A673 (cell line): ENCODE measurements around the gene KPNA5. TPM values are rescaled to one million over a fixed set of nuclear protein-coding genes. Genes with fewer than 3 reads are reported as not detected.
"Not testable (repeated sequence)": the region's sequence is repeated elsewhere in the genome, so short reads cannot be mapped to it uniquely, and the experiment has no call there.

Source experiments
- BruUV-seq: library from RNA; stranded (reverse); fragments of 400-500 nt; replicated peaks from 2 replicates; lab custom pipeline; 2021; lab: Mats Ljungman, UMichigan
- CTCF ChIA-PET: fragments of 300-600 bp; sonication (Branson Sonifier 250); formaldehyde crosslinking; loops from one replicate; lab custom pipeline; 2022; ENCODE audit warnings: antibody characterized with exemption; lab: Charles Lee
- POLR2A ChIA-PET: fragments of 300-600 bp; sonication (Branson Sonifier 250); formaldehyde crosslinking; loops from one replicate; lab custom pipeline; 2022; ENCODE audit warnings: antibody characterized with exemption; ENCODE audit not compliant: low non-redundant PET; lab: Charles Lee
- DNase-seq: peaks from one replicate; pipeline ENCODE4 v3.0.0-alpha.2; 2015; ENCODE audit warnings: low spot score
- H3K27ac ChIP-seq: fragments of 200-600 bp; sonication (generic); 2 replicates; pipeline ENCODE4 v1.5.1; 2016; ENCODE audit warnings: mixed run types, low read depth, mild to moderate bottlenecking, mixed read lengths, antibody characterized with exemption, low read length; ENCODE audit not compliant: poor library complexity, severe bottlenecking
- H3K27me3 ChIP-seq: fragments of 200-600 bp; sonication (generic); replicated peaks from 2 replicates; pipeline ENCODE4 v1.6.1; 2017; ENCODE audit warnings: mixed run types, low read depth, mild to moderate bottlenecking, mixed read lengths, antibody characterized with exemption, low read length; ENCODE audit not compliant: insufficient read depth, poor library complexity
- H3K36me3 ChIP-seq: fragments of 200-600 bp; sonication (generic); 2 replicates; pipeline ENCODE4 v1.6.1; 2016; ENCODE audit warnings: mixed run types, mild to moderate bottlenecking, mixed read lengths, antibody characterized with exemption, low read length; ENCODE audit not compliant: insufficient read depth, poor library complexity, severe bottlenecking
- H3K4me1 ChIP-seq: fragments of 200-600 bp; sonication (generic); 2 replicates; pipeline ENCODE4 v1.6.1; 2017; ENCODE audit warnings: mixed run types, mild to moderate bottlenecking, mixed read lengths, antibody characterized with exemption, low read length; ENCODE audit not compliant: insufficient read depth, poor library complexity, severe bottlenecking
- H3K4me3 ChIP-seq: fragments of 200-600 bp; sonication (generic); 2 replicates; pipeline ENCODE4 v1.5.1; 2016; ENCODE audit warnings: low read depth, mixed run types, mild to moderate bottlenecking, mixed read lengths, low read length; ENCODE audit not compliant: poor library complexity, severe bottlenecking
- H3K9me3 ChIP-seq: fragments of 200-600 bp; sonication (generic); 2 replicates; pipeline ENCODE4 v1.6.1; 2016; ENCODE audit warnings: mixed run types, low read depth, mild to moderate bottlenecking, mixed read lengths, antibody characterized with exemption, low read length; ENCODE audit not compliant: poor library complexity, severe bottlenecking
- EZH2 ChIP-seq: fragments of 200-600 bp; sonication (generic); IDR thresholded peaks from 2 replicates; pipeline ENCODE4 v1.6.1; 2017; ENCODE audit warnings: borderline replicate concordance, low read depth, mild to moderate bottlenecking, mixed read lengths, antibody characterized with exemption, low read length; ENCODE audit not compliant: poor library complexity, severe bottlenecking
- intact Hi-C: fragments of 100-400 bp; cut with micrococcal nuclease; formaldehyde crosslinking; loops from one replicate; pipeline ENCODE4 v1.10.0; 2022; ENCODE audit not compliant: unreplicated experiment
- total RNA-seq: library from RNA; stranded (reverse); gene quantifications from 2 replicates; pipeline ENCODE4 v1.2.3, GENCODE V29; 2021
- TF ChIP-seq, protein P1 (sequence below): fragments of 300-800, 200-600 bp; sonication (generic); conservative IDR thresholded peaks from 2 replicates; pipeline ENCODE4 v1.5.1; 2017; ENCODE audit warnings: low read depth, mild to moderate bottlenecking, antibody characterized with exemption, low read length, moderate library complexity, mixed read lengths

Gene KPNA5
- total RNA-seq, 1 experiment from 2014 or later, result 19.4 TPM

DNA sequence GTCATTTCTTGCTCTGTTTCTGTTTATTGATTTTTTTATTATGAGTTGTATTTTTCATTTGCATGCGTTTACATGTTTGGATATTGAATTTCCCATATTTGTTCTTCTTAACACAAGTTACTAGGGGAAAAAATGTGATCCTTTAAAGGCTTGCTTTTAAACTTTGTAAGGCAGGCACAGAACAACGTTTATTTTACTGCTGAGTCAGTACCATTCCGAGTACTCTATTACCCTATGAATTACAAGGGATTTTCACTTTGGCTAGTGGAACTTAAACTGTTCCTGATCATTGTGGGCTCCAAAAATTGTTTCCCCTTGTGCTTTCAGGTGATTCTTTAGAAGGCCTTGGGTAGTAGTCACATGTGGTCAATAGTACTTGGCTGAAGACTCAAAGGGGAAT is 56.0 kb downstream of the KPNA5 start:
- Histone ChIP-seq H3K27ac (no peak overlapping the region), H3K9me3 (peaks cover 21% of the 10 kb centered on the region), H3K4me3 (no peak overlapping the region), H3K36me3 (peaks cover 14% of the 10 kb centered on the region), H3K27me3 (no peaks in the 10 kb centered on the region), H3K4me1 (peaks cover 8% of the 10 kb centered on the region)
- no TSS peak for BruUV-seq
- DNase-seq, result no peak
- TF ChIP-seq, protein P1, sequence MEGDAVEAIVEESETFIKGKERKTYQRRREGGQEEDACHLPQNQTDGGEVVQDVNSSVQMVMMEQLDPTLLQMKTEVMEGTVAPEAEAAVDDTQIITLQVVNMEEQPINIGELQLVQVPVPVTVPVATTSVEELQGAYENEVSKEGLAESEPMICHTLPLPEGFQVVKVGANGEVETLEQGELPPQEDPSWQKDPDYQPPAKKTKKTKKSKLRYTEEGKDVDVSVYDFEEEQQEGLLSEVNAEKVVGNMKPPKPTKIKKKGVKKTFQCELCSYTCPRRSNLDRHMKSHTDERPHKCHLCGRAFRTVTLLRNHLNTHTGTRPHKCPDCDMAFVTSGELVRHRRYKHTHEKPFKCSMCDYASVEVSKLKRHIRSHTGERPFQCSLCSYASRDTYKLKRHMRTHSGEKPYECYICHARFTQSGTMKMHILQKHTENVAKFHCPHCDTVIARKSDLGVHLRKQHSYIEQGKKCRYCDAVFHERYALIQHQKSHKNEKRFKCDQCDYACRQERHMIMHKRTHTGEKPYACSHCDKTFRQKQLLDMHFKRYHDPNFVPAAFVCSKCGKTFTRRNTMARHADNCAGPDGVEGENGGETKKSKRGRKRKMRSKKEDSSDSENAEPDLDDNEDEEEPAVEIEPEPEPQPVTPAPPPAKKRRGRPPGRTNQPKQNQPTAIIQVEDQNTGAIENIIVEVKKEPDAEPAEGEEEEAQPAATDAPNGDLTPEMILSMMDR, result no peak
- TF ChIP-seq EZH2, result no peak
- intact Hi-C loops, result no loop called here
- ChIA-PET CTCF (no interaction called here), POLR2A (no interaction called here)

DNA sequence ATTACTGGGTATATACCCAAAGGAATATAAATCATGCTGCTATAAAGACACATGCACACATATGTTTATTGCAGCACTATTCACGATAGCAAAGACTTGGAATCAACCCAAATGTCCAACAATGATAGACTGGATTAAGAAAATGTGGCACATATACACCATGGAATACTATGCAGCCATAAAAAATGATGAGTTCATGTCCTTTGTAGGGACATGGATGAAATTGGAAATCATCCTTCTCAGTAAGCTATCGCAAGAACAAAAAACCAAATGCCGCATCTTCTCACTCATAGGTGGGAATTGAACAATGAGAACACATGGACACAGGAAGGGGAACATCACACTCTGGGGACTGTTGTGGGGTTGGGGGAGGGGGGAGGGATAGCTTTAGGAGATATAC is 59.5 kb downstream of the KPNA5 start:
- DNase-seq, CTCF ChIA-PET, H3K4me3 ChIP-seq, POLR2A ChIA-PET, H3K4me1 ChIP-seq, H3K36me3 ChIP-seq, H3K27ac ChIP-seq, BruUV-seq, intact Hi-C loops, H3K27me3 ChIP-seq: not testable (repeated sequence)
- H3K9me3 ChIP-seq, result peaks cover 23% of the 10 kb centered on the region

DNA sequence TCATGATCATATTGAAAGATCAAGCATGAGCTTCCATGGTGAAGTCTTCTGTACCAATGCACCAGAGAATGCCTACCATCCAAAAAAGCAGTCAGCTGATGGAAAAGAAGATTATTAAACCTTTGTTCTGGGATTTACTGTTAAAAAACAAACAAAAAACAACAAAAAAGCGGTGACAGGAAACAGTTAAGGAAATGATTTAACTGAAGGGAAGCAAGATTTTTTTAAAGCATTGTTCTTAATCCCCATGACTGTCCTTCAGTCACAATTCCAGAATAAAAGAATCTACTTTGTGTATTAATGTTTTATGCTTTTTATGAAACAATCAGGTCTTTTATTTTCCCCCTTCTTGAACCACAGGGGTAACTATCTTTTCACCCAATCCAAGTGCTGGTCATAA is 60.6 kb downstream of the KPNA5 start:
- Histone ChIP-seq H3K9me3 (peaks cover 18% of the 10 kb centered on the region), H3K4me3 (no peak overlapping the region), H3K27me3 (no peaks in the 10 kb centered on the region), H3K36me3 (peaks cover 3% of the 10 kb centered on the region), H3K27ac (no peak overlapping the region), H3K4me1 (peaks cover 9% of the 10 kb centered on the region)
- POLR2A ChIA-PET, result no interaction called here
- CTCF ChIA-PET, result no interaction called here
- peak; percentile 82 for DNase-seq
- intact Hi-C loops, result no loop called here
- TF ChIP-seq, protein P1, result no peak
- TF ChIP-seq EZH2, result no peak
- BruUV-seq, result no TSS peak

DNA sequence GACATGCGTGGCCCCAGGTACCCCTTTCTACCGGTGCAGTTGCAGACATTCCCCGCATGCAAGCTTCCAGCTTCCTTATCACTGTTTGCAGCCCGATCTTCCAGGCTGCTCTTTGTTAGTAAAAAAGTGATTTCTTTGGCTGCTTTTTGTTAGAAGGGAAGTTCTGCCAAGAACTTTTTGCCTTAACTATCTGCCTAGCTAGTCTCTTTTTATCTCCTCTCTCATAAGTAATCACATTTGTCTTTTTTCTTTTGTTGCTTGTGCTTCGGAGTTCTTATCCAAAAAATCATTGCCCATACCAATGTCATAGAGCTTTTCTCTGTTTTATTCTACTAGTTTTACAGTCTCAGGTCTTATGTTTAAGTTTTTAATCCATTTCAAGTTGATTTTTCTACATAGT is 64.2 kb downstream of the KPNA5 start:
- Histone ChIP-seq H3K9me3 (peaks cover 6% of the 10 kb centered on the region), H3K27me3 (no peaks in the 10 kb centered on the region), H3K27ac (no peak overlapping the region), H3K4me3 (no peak overlapping the region), H3K36me3 (no peaks in the 10 kb centered on the region), H3K4me1 (peaks cover 9% of the 10 kb centered on the region)
- no TSS peak for BruUV-seq
- DNase-seq, result no peak
- ChIA-PET POLR2A (no interaction called here), CTCF (no interaction called here)
- TF ChIP-seq, protein P1, result no peak
- no peak for TF ChIP-seq EZH2
- intact Hi-C loops, result no loop called here
